T-helper 1 cell treated with Interleukin-12 subunit alpha and Interleukin-12 subunit beta and Interleukin-4 antibody, amounts not matched to agents 30 μg/mL and 1 μg/mL, for 36 hours (primary cell): Measurements from ENCODE around the gene C1QTNF8.

Source experiments
- H3K27ac Mint-ChIP-seq: one replicate; pipeline ENCODE4 v1.8.0; 2021; ENCODE audit warnings: mild to moderate bottlenecking, mixed read lengths
- H3K27me3 Mint-ChIP-seq: one replicate; pipeline ENCODE4 v1.8.0; 2021; ENCODE audit warnings: low read depth, mixed read lengths
- H3K36me3 Mint-ChIP-seq: one replicate; pipeline ENCODE4 v1.8.0; 2021; ENCODE audit warnings: low read depth, mixed read lengths
- H3K4me1 Mint-ChIP-seq: one replicate; pipeline ENCODE4 v1.8.0; 2021; ENCODE audit warnings: low read depth, mixed read lengths
- H3K4me3 Mint-ChIP-seq: one replicate; pipeline ENCODE4 v1.8.0; 2021; ENCODE audit warnings: mild to moderate bottlenecking, moderate library complexity, mixed read lengths
- H3K9me3 Mint-ChIP-seq: one replicate; pipeline ENCODE4 v1.8.0; 2021; ENCODE audit warnings: mixed read lengths

Gene C1QTNF8

GRCh38 chr16:1096169-1097082 is at the start of gene C1QTNF8:
C1QTNF8 (minus strand) TSS chr16:1096244; CDS start chr16:1094922, 1,322 bp downstream.
- H3K36me3 Mint-ChIP-seq = no peaks in the 10 kb centered on the region
- no peaks in the 10 kb centered on the region for H3K27me3 Mint-ChIP-seq
- no peak within 1 kb of the TSS for H3K4me3 Mint-ChIP-seq
- H3K9me3 Mint-ChIP-seq = peaks cover 3% of the 10 kb centered on the region
- no peak within 1 kb of the TSS for H3K27ac Mint-ChIP-seq
- H3K4me1 Mint-ChIP-seq = no peaks in the 10 kb centered on the region

GRCh38 chr16:1145383-1146100 is 49.5 kb upstream of the C1QTNF8 start:
- no peaks in the 10 kb centered on the region for H3K9me3 Mint-ChIP-seq
- H3K36me3 Mint-ChIP-seq = no peaks in the 10 kb centered on the region
- H3K27ac Mint-ChIP-seq = no peak overlapping the region
- no peaks in the 10 kb centered on the region for H3K4me1 Mint-ChIP-seq
- H3K27me3 Mint-ChIP-seq = peaks cover under 1% of the 10 kb centered on the region
- no peak overlapping the region for H3K4me3 Mint-ChIP-seq

GRCh38 chr16:1144476-1145382 is 48.7 kb upstream of the C1QTNF8 start:
- H3K4me1 Mint-ChIP-seq = no peaks in the 10 kb centered on the region
- H3K36me3 Mint-ChIP-seq = no peaks in the 10 kb centered on the region
- H3K27ac Mint-ChIP-seq = no peak overlapping the region

GRCh38 chr16:1143761-1144450 is 47.9 kb upstream of the C1QTNF8 start:
- no peak overlapping the region for H3K4me3 Mint-ChIP-seq
- no peaks in the 10 kb centered on the region for H3K36me3 Mint-ChIP-seq
- H3K4me1 Mint-ChIP-seq = no peaks in the 10 kb centered on the region
- no peaks in the 10 kb centered on the region for H3K27me3 Mint-ChIP-seq
- H3K27ac Mint-ChIP-seq = no peak overlapping the region
- no peaks in the 10 kb centered on the region for H3K9me3 Mint-ChIP-seq

More at GRCh38 chr16:1144476-1145382, 48.7 kb upstream of the C1QTNF8 start:
- H3K4me3 Mint-ChIP-seq = no peak overlapping the region
- H3K27me3 Mint-ChIP-seq = no peaks in the 10 kb centered on the region
- no peaks in the 10 kb centered on the region for H3K9me3 Mint-ChIP-seq

- Mint-ChIP-seq H3K36me3 (no peaks in the 10 kb centered on the region), H3K27me3 (no peaks in the 10 kb centered on the region), H3K9me3 (no peaks in the 10 kb centered on the region), H3K27ac (no peak overlapping the region), H3K4me3 (no peak overlapping the region), H3K4me1 (no peaks in the 10 kb centered on the region)
Observed at GRCh38 chr16:1142911-1143310, 46.9 kb upstream of the C1QTNF8 start.

GRCh38 chr16:1141716-1142115 is 45.7 kb upstream of the C1QTNF8 start:
- H3K4me3 Mint-ChIP-seq = no peak overlapping the region
- no peaks in the 10 kb centered on the region for H3K27me3 Mint-ChIP-seq

GRCh38 chr16:1141191-1141590 is 45.1 kb upstream of the C1QTNF8 start:
- no peaks in the 10 kb centered on the region for H3K9me3 Mint-ChIP-seq
- H3K36me3 Mint-ChIP-seq = no peaks in the 10 kb centered on the region
- H3K4me3 Mint-ChIP-seq = no peak overlapping the region
- H3K27ac Mint-ChIP-seq = no peak overlapping the region
- no peaks in the 10 kb centered on the region for H3K27me3 Mint-ChIP-seq
- no peaks in the 10 kb centered on the region for H3K4me1 Mint-ChIP-seq

More at GRCh38 chr16:1141716-1142115, 45.7 kb upstream of the C1QTNF8 start:
- H3K4me1 Mint-ChIP-seq = no peaks in the 10 kb centered on the region
- no peak overlapping the region for H3K27ac Mint-ChIP-seq
- H3K9me3 Mint-ChIP-seq = no peaks in the 10 kb centered on the region
- no peaks in the 10 kb centered on the region for H3K36me3 Mint-ChIP-seq

- Mint-ChIP-seq H3K36me3 (no peaks in the 10 kb centered on the region), H3K9me3 (no peaks in the 10 kb centered on the region), H3K27me3 (no peaks in the 10 kb centered on the region), H3K4me3 (no peak overlapping the region), H3K4me1 (no peaks in the 10 kb centered on the region), H3K27ac (no peak overlapping the region)
Observed at GRCh38 chr16:1140582-1141162, 44.6 kb upstream of the C1QTNF8 start.

GRCh38 chr16:1137604-1138003 is 41.6 kb upstream of the C1QTNF8 start:
- Mint-ChIP-seq H3K27ac (no peak overlapping the region), H3K4me3 (no peak overlapping the region), H3K9me3 (no peaks in the 10 kb centered on the region), H3K36me3 (no peaks in the 10 kb centered on the region), H3K27me3 (no peaks in the 10 kb centered on the region), H3K4me1 (no peaks in the 10 kb centered on the region)

- no peak overlapping the region for H3K4me3 Mint-ChIP-seq
- H3K4me1 Mint-ChIP-seq = no peaks in the 10 kb centered on the region
- no peaks in the 10 kb centered on the region for H3K9me3 Mint-ChIP-seq
- H3K27me3 Mint-ChIP-seq = no peaks in the 10 kb centered on the region
- H3K27ac Mint-ChIP-seq = no peak overlapping the region
- no peaks in the 10 kb centered on the region for H3K36me3 Mint-ChIP-seq
Observed at GRCh38 chr16:1135459-1135825, 39.4 kb upstream of the C1QTNF8 start.

- H3K27me3 Mint-ChIP-seq = no peaks in the 10 kb centered on the region
- H3K36me3 Mint-ChIP-seq = no peaks in the 10 kb centered on the region
- H3K4me3 Mint-ChIP-seq = no peak overlapping the region
- H3K4me1 Mint-ChIP-seq = no peaks in the 10 kb centered on the region
- no peaks in the 10 kb centered on the region for H3K9me3 Mint-ChIP-seq
- no peak overlapping the region for H3K27ac Mint-ChIP-seq
Observed at GRCh38 chr16:1134776-1135458, 38.9 kb upstream of the C1QTNF8 start.

- Mint-ChIP-seq H3K4me1 (no peaks in the 10 kb centered on the region), H3K27me3 (no peaks in the 10 kb centered on the region), H3K27ac (no peak overlapping the region), H3K4me3 (no peak overlapping the region), H3K36me3 (no peaks in the 10 kb centered on the region), H3K9me3 (no peaks in the 10 kb centered on the region)
Observed at GRCh38 chr16:1133810-1134520, 37.9 kb upstream of the C1QTNF8 start.

GRCh38 chr16:1133271-1133670 is 37.2 kb upstream of the C1QTNF8 start:
- Mint-ChIP-seq H3K4me1 (no peaks in the 10 kb centered on the region), H3K27ac (no peak overlapping the region), H3K27me3 (no peaks in the 10 kb centered on the region), H3K36me3 (no peaks in the 10 kb centered on the region), H3K9me3 (no peaks in the 10 kb centered on the region), H3K4me3 (no peak overlapping the region)
